ENCODE measurements around the gene RHBDD3. TPM values are rescaled to one million over a fixed set of nuclear protein-coding genes. Genes with fewer than 3 reads are reported as not detected.

The RHBDD3 gene
- 41.0 and 45.8 TPM in 2 replicates for total RNA-seq
- long read RNA-seq, transcript RHBDD3-201 (7 exons, 1,794 nt): major isoform, 19 of 33 reads
- long read RNA-seq, partial matches to known transcripts: 2 of 33 reads
- long read RNA-seq, other reads (novel, unspliced or antisense): 8 of 33 reads

DNA sequence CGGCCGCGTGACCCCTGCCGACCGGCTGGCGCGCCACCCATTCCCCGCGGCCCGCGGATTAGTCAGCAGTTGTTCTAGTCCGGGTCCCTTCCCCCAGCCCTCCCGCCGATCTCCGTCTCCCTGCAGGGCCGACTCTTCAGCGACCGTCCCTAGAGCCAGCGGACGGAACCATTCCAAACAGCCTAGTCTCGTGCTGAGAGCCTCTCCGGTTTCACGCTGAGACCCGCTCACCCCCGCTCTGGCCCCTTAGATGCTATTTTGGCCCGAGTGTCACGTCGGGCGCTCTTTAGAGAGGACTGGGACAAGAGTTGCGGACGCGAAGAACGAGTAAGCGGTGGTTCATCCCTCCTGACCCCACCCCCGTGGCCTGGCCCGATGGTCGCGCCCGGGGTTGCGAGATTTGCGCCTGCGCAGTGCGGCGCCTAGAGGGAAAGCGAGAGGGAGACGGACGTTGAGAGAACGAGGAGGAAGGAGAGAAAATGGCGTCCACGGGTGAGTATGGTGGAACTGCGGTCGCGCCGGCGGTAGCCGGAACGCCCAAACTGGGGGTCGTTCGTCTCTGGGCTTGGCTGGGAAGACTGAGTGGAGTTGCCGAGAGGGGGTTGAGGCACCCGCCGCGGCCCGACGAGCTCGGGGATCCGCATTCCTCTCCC, at the start of gene RHBDD3, which contains the start of gene EWSR1:
RHBDD3 (minus strand) TSS at position 124 of the 653 bp plus-strand sequence. CDS start 2,355 bp downstream, outside the sequence.
EWSR1 (plus strand) TSS at position 411 of the 653 bp plus-strand sequence; CDS start at position 480, 69 bp downstream.
- peak; percentile 99 for DNase-seq (ENCODE audit: extremely low spot score, unreplicated experiment)
- peaks cover 51% of the 10 kb centered on the region for H3K4me1 Mint-ChIP-seq (ENCODE audit: unreplicated experiment)
- peaks cover 26% of the 10 kb centered on the region for H3K36me3 Mint-ChIP-seq (ENCODE audit: unreplicated experiment)
- H3K9me3 Mint-ChIP-seq (ENCODE audit: unreplicated experiment): no peaks in the 10 kb centered on the region
- TF ChIP-seq, protein P1, sequence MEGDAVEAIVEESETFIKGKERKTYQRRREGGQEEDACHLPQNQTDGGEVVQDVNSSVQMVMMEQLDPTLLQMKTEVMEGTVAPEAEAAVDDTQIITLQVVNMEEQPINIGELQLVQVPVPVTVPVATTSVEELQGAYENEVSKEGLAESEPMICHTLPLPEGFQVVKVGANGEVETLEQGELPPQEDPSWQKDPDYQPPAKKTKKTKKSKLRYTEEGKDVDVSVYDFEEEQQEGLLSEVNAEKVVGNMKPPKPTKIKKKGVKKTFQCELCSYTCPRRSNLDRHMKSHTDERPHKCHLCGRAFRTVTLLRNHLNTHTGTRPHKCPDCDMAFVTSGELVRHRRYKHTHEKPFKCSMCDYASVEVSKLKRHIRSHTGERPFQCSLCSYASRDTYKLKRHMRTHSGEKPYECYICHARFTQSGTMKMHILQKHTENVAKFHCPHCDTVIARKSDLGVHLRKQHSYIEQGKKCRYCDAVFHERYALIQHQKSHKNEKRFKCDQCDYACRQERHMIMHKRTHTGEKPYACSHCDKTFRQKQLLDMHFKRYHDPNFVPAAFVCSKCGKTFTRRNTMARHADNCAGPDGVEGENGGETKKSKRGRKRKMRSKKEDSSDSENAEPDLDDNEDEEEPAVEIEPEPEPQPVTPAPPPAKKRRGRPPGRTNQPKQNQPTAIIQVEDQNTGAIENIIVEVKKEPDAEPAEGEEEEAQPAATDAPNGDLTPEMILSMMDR (IDR thresholded peaks at IDR 0.05): no peak
- H3K27me3 Mint-ChIP-seq (ENCODE audit: unreplicated experiment): no peaks in the 10 kb centered on the region
- peak within 1 kb of the TSS; percentile 99 for H3K27ac Mint-ChIP-seq (ENCODE audit: unreplicated experiment)
- peak within 1 kb of the TSS; percentile 94 for H3K4me3 Mint-ChIP-seq (ENCODE audit: unreplicated experiment)

DNA sequence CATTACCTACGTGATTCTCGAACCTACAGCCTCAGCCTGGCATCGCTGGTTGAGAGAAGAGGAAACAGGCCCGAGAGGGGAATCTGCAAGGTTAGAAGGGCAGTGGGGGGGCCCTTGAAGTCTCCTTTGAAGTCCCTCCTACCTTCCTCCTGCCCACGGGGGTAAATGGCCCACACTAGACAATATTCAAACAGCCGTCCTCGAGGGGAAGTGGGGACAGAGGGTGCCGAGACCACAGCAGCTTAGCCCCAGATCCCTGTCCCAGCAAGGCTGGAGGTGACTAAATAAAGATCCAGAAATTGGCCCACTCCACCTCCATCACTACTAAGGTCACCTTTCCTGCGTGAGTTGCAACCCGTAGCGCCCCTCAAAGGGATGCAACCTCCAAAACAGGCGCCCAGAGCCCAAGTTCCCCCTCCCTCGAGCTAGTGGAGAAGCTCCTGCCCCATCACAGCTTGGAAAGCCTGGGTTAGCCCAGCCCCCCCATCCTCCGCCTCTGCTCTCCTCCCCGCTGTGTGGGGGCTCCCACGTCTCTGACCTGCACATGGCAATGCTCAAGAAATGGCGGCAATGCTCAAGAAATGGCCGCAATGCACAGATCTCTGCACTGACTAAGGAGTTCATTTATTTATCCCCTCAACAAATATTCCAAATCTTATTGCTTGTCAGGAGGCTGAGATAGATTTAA, 48.5 kb upstream of the RHBDD3 start:
- Mint-ChIP-seq H3K36me3 (ENCODE audit: unreplicated experiment) (no peaks in the 10 kb centered on the region), H3K4me1 (ENCODE audit: unreplicated experiment) (peaks cover 14% of the 10 kb centered on the region), H3K27ac (ENCODE audit: unreplicated experiment) (no peak overlapping the region), H3K27me3 (ENCODE audit: unreplicated experiment) (peaks cover 25% of the 10 kb centered on the region), H3K4me3 (ENCODE audit: unreplicated experiment) (peak overlapping the region; percentile 56), H3K9me3 (ENCODE audit: unreplicated experiment) (no peaks in the 10 kb centered on the region)
- TF ChIP-seq, protein P1 (IDR thresholded peaks at IDR 0.05): no peak
- no peak for DNase-seq (ENCODE audit: extremely low spot score, unreplicated experiment)

DNA sequence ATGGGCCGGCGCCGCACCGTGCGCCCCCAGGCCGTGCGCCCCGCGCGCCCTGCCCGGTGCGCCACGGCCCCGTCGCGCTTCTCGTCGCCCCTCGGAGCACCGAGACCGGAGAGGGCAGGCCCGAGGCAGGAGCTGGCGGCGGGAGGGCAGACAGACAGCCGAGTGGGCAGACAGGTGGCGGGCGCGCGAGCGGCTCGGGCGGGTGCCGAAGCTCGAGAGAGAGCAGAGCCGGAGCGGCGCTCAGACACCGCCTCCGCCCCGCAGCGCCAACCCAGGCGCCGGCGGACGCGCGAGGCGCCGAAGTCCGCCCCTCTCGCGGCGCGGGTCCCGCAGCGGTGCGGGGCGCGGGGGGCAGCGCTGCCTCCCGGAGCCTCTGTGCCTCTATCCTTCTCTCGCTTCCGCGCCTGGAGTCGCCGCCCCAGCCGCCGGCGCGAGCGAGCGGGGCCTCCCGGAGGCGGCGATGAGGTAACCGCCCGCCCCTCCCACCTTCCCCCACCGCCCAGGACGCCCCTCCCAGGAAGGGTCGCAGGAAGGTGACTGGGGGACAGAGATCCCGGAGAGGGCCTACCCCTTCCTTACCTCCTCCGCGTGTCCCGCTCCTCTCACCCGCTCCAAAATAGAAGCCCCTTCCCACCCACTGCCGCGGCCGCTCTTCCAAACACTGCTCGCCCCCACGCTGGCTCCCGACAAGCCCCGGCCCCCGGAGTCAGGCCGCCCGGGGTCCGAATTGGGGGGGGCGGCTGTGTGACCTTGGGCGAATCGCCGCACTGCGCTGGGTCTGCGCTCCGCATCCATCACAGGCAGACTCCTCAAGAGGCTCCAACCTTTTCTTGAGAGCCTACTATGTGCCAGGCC, 47.7 kb upstream of the RHBDD3 start, which contains the start of gene RASL10A:
RASL10A (minus strand) TSS at position 412 of the 855 bp plus-strand sequence. CDS start 451 bp downstream, outside the sequence.
- no peak for DNase-seq (ENCODE audit: extremely low spot score, unreplicated experiment)
- H3K4me3 Mint-ChIP-seq (ENCODE audit: unreplicated experiment): peak within 1 kb of the TSS; percentile 56

DNA sequence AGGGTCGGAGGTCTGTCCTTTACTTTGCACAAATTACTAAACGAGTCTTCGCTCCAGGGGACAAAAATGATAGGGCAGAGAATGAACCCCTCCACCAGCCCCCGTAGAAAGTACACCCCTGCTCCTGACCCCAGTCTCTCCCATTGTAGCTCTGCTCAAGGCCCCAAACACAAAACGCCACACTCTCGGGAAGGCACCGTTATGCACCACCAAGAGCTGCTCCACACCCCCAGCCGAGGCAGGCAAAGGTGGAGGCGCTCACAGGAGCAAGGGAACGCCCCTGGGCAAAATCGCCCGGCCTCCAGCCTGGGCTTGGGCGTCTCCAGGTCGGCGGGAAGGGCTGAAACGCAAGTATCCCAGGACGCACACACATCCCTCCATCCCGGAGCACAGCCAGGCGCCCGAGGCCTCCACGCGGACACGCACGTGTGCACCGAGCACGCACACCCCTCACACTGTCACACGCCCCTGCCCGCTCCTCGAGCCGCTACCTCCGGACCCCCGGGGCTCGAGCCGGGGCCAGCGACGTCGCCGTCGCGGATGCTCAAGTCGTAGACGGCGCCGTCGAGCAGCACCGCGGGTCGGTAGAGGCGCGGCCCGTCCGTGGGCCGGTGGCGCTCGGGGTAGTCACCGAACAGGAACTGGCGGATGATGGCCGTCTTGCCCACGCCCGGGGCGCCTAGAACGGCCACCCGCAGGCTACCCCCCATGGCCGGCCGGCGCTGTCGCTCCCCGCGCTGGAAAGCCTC, 46.9 kb upstream of the RHBDD3 start:
- no peaks in the 10 kb centered on the region for H3K36me3 Mint-ChIP-seq (ENCODE audit: unreplicated experiment)
- H3K4me1 Mint-ChIP-seq (ENCODE audit: unreplicated experiment): peaks cover 24% of the 10 kb centered on the region
- no peak for DNase-seq (ENCODE audit: extremely low spot score, unreplicated experiment)
- no peak overlapping the region for H3K27ac Mint-ChIP-seq (ENCODE audit: unreplicated experiment)
- H3K27me3 Mint-ChIP-seq (ENCODE audit: unreplicated experiment): peaks cover 25% of the 10 kb centered on the region
- TF ChIP-seq, protein P1 (IDR thresholded peaks at IDR 0.05): no peak
- H3K9me3 Mint-ChIP-seq (ENCODE audit: unreplicated experiment): no peaks in the 10 kb centered on the region
- peak overlapping the region; percentile 51 for H3K4me3 Mint-ChIP-seq (ENCODE audit: unreplicated experiment)

More for the DNA sequence above, 47.7 kb upstream of the RHBDD3 start, which contains the start of gene RASL10A:
- TF ChIP-seq, protein P1 (IDR thresholded peaks at IDR 0.05): no peak
- H3K36me3 Mint-ChIP-seq (ENCODE audit: unreplicated experiment): no peaks in the 10 kb centered on the region
- peaks cover 25% of the 10 kb centered on the region for H3K27me3 Mint-ChIP-seq (ENCODE audit: unreplicated experiment)
- no peaks in the 10 kb centered on the region for H3K9me3 Mint-ChIP-seq (ENCODE audit: unreplicated experiment)
- H3K4me1 Mint-ChIP-seq (ENCODE audit: unreplicated experiment): peaks cover 21% of the 10 kb centered on the region
- no peak within 1 kb of the TSS for H3K27ac Mint-ChIP-seq (ENCODE audit: unreplicated experiment)
